COLO668 (cell line): ENCODE results near the gene LDLRAD3.

Source experiments
- DNase-seq: peaks from one replicate; lab custom pipeline; 2025; ENCODE audit not compliant: unreplicated experiment; lab: John Stamatoyannopoulos, UW

The LDLRAD3 gene

GRCh38 chr11:36070213-36070953, 126.5 kb downstream of the LDLRAD3 start:
- no peak for DNase-seq

GRCh38 chr11:36070954-36071330, 127.1 kb downstream of the LDLRAD3 start:
- DNase-seq, result no peak

- DNase-seq, result no peak
These were observed 128.1 kb downstream of the LDLRAD3 start for GRCh38 chr11:36071917-36072500.

- DNase-seq, result peak; percentile 18
These were observed 129.7 kb downstream of the LDLRAD3 start for GRCh38 chr11:36073411-36074203.

GRCh38 chr11:36074941-36075431, 131.1 kb downstream of the LDLRAD3 start:
- DNase-seq, result no peak

- DNase-seq, result no peak
These were observed 133.5 kb downstream of the LDLRAD3 start for GRCh38 chr11:36077368-36077767.

- no peak for DNase-seq
These were observed 134.2 kb downstream of the LDLRAD3 start for GRCh38 chr11:36077886-36078685.

GRCh38 chr11:36078686-36079055, 134.8 kb downstream of the LDLRAD3 start:
- no peak for DNase-seq

- DNase-seq, result no peak
These were observed 136.2 kb downstream of the LDLRAD3 start for GRCh38 chr11:36079878-36080675.

- no peak for DNase-seq
These were observed 137.5 kb downstream of the LDLRAD3 start for GRCh38 chr11:36081274-36081945.

GRCh38 chr11:36086366-36086765, 142.5 kb downstream of the LDLRAD3 start:
- DNase-seq, result no peak

- no peak for DNase-seq
These were observed 144.6 kb downstream of the LDLRAD3 start for GRCh38 chr11:36088266-36088972.

- DNase-seq, result no peak
These were observed 146.1 kb downstream of the LDLRAD3 start for GRCh38 chr11:36089920-36090319.

GRCh38 chr11:36090356-36091109, 146.7 kb downstream of the LDLRAD3 start:
- no peak for DNase-seq

- DNase-seq, result no peak
These were observed 147.5 kb downstream of the LDLRAD3 start for GRCh38 chr11:36091256-36091811.

GRCh38 chr11:36092314-36093030, 148.6 kb downstream of the LDLRAD3 start:
- DNase-seq, result no peak

GRCh38 chr11:36093548-36093947, 149.7 kb downstream of the LDLRAD3 start:
- no peak for DNase-seq
